ENCODE measurements around the gene MARCHF6.

- no peak for TF ChIP-seq POLR2A (IDR thresholded peaks at IDR 0.05)
- TF ChIP-seq CTCF (IDR thresholded peaks at IDR 0.05) = no peak
- no peak for TF ChIP-seq EP300 (IDR thresholded peaks at IDR 0.05)
These were observed 14.8 kb upstream of the MARCHF6 start for GRCh38 chr5:10338686-10339057.
